SK-N-SH (cell line): ENCODE measurements around the gene C6orf141.

Source experiments
- ELF1 ChIP-seq: IDR thresholded peaks from 2 replicates; pipeline ENCODE4 v1.4.0; 2012
- EP300 ChIP-seq, 2 experiments: IDR thresholded peaks; 2 replicates each; pipeline versions ENCODE4 v1.4.0 to v1.6.1; 2012; ENCODE audit warnings: borderline replicate concordance in 1 of 2, low read depth in 1 of 2, low read length in 1 of 2
- EZH2phosphoT487 ChIP-seq: fragments of 200-600 bp; sonication (generic); IDR thresholded peaks from 2 replicates; pipeline ENCODE4 v1.6.1; 2017; ENCODE audit warnings: low read depth, mixed run types, mild to moderate bottlenecking, antibody characterized with exemption, moderate library complexity, borderline replicate concordance
- POLR2AphosphoS5 ChIP-seq: IDR thresholded peaks from 2 replicates; pipeline ENCODE4 v1.6.1; 2012; ENCODE audit warnings: low read depth, low read length
- TCF12 ChIP-seq: IDR thresholded peaks from 2 replicates; pipeline ENCODE4 v1.4.0; 2012
- TF ChIP-seq, protein P1 (sequence below): fragments of 200-600 bp; sonication (generic); IDR thresholded peaks from 2 replicates; pipeline ENCODE4 v1.6.1; 2017; ENCODE audit warnings: antibody characterized with exemption, mild to moderate bottlenecking, moderate library complexity
- TF ChIP-seq, protein P2 (sequence below): fragments of 150-350 bp; IDR thresholded peaks from 2 replicates; pipeline ENCODE4 v1.6.1; 2017; ENCODE audit warnings: antibody characterized with exemption, low read length, low read depth, borderline replicate concordance
- TF ChIP-seq, protein P3 (sequence below): IDR thresholded peaks from 2 replicates; pipeline ENCODE4 v1.4.0; 2012; ENCODE audit warnings: low read depth
- TF ChIP-seq, protein P4 (sequence below): IDR thresholded peaks from 2 replicates; pipeline ENCODE4; 2012

DNA sequence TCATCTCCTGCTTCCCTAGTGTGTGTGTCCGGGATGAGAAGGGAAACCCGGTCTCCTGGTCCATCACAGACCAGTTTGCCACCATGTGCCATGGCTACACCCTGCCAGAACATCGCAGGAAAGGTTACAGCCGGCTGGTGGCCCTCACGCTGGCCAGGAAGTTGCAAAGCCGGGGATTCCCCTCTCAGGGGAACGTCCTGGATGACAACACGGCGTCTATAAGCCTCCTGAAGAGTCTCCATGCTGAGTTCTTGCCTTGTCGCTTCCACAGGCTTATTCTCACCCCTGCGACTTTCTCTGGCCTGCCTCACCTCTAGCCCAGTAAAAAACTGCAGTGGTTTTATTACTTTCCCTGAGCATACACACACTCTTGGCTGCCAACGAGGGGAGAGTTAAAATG lies 23.9 kb upstream of the C6orf141 start:
- TF ChIP-seq, protein P1, sequence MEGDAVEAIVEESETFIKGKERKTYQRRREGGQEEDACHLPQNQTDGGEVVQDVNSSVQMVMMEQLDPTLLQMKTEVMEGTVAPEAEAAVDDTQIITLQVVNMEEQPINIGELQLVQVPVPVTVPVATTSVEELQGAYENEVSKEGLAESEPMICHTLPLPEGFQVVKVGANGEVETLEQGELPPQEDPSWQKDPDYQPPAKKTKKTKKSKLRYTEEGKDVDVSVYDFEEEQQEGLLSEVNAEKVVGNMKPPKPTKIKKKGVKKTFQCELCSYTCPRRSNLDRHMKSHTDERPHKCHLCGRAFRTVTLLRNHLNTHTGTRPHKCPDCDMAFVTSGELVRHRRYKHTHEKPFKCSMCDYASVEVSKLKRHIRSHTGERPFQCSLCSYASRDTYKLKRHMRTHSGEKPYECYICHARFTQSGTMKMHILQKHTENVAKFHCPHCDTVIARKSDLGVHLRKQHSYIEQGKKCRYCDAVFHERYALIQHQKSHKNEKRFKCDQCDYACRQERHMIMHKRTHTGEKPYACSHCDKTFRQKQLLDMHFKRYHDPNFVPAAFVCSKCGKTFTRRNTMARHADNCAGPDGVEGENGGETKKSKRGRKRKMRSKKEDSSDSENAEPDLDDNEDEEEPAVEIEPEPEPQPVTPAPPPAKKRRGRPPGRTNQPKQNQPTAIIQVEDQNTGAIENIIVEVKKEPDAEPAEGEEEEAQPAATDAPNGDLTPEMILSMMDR, result no peak
- TF ChIP-seq, protein P2, sequence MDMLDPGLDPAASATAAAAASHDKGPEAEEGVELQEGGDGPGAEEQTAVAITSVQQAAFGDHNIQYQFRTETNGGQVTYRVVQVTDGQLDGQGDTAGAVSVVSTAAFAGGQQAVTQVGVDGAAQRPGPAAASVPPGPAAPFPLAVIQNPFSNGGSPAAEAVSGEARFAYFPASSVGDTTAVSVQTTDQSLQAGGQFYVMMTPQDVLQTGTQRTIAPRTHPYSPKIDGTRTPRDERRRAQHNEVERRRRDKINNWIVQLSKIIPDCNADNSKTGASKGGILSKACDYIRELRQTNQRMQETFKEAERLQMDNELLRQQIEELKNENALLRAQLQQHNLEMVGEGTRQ, result no peak
- TF ChIP-seq POLR2AphosphoS5 (no peak), ELF1 (no peak), EP300 (IDR thresholded peaks at IDR 0.05; ENCODE audit: borderline replicate concordance in 1 of 2, low read depth in 1 of 2, low read length in 1 of 2) (no peak), EZH2phosphoT487 (no peak), TCF12 (no peak)
- TF ChIP-seq, protein P3, sequence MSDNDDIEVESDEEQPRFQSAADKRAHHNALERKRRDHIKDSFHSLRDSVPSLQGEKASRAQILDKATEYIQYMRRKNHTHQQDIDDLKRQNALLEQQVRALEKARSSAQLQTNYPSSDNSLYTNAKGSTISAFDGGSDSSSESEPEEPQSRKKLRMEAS, result no peak
- TF ChIP-seq, protein P4, sequence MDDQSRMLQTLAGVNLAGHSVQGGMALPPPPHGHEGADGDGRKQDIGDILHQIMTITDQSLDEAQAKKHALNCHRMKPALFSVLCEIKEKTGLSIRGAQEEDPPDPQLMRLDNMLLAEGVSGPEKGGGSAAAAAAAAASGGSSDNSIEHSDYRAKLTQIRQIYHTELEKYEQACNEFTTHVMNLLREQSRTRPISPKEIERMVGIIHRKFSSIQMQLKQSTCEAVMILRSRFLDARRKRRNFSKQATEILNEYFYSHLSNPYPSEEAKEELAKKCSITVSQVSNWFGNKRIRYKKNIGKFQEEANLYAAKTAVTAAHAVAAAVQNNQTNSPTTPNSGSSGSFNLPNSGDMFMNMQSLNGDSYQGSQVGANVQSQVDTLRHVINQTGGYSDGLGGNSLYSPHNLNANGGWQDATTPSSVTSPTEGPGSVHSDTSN, result no peak
